Left renal cortex interstitium (tissue), 4 donors: ENCODE results near the gene AATF. TPM values are rescaled to one million over a fixed set of nuclear protein-coding genes. Genes with fewer than 3 reads are reported as not detected.
"Not testable (repeated sequence)": the region's sequence is repeated elsewhere in the genome, so short reads cannot be mapped to it uniquely, and the experiment has no call there.

Experiments
- DNase-seq, 4 donors: peaks; one replicate each; pipeline ENCODE4 v3.0.0-alpha.2; 2013; ENCODE audit warnings: low read depth in 4 of 4, low spot score in 2 of 4, missing footprints in 1 of 4
- polyA plus RNA-seq, 4 donors: library from polyadenylated mRNA; unstranded; fragments of 120-200 nt; gene quantifications; one replicate each; pipeline ENCODE4 v1.2.1, GENCODE V29; 2013; ENCODE audit not compliant: insufficient read length in 4 of 4

AATF gene
- polyA plus RNA-seq, 4 donors: 48.4 to 55.3 (median 50.4) TPM

DNA sequence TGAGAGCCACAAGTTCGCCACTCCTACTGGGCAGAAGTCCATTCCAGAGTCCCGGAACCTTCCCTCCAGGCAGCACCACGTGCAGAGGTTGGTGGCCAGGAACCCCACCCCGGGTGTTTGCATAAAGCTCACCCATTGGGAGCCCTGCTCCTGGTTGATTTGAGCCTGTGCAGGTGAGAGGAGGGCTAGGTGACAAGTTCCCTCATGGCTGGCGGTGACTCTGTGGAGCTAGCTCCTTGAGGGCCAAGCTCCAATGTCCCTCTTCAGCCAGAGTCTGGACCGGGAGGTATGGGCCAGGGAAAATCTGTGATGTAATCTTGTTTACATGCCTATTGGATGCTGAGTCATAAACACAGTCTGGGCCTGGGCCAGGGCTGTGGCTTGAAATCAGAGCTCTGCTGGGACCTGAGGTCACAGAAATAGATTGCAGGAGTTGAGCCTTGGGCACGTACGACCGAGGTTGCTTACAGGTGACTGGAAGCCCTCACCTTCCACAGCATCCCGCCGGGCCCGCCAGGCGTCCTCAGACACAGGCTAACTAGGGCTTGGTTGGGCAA is 118.9 kb downstream of the AATF start:
- no peak for DNase-seq

DNA sequence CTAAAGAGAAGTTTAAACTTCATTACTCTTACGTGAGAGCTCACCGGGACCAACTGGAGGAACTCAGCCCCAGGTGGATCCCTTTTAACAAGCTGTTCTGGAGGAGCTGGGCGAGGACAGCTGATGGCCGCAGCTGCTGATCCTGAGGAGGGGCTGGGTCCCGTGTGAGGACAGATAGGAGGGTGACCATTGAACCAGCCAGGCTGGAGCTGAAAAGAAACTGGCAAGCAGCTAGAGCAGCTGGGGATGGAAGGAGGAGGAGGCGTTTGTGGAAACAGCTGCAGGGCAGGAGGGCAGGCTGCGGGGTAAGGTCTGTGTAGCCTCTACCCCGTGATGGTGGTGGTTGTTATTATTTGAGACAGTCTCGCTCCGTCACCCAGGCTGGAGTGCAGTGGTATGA is 119.5 kb downstream of the AATF start:
- DNase-seq: no peak

DNA sequence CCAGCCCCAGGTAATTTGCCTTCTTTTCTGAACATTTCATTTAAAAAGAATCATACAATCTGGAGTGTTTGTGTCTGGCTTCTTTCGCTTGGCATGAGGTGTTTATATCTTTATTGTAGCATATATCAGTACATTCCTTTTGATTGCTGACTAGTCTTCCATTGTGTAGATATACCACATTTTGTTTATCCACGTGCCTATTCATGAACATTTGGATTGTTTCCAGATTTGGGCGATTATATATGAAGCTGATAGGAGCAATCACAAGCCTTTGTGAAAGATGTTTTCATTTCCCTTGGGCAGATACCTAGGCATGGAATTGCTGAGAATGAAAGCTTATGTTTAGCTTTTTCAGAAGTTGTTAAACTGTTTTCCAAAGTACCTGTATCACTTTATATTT is 120.3 kb downstream of the AATF start:
- no peak for DNase-seq

- DNase-seq: not testable (repeated sequence)
Observed at GRCh38 chr17:37073464-37073863, 124.7 kb downstream of the AATF start.

DNA sequence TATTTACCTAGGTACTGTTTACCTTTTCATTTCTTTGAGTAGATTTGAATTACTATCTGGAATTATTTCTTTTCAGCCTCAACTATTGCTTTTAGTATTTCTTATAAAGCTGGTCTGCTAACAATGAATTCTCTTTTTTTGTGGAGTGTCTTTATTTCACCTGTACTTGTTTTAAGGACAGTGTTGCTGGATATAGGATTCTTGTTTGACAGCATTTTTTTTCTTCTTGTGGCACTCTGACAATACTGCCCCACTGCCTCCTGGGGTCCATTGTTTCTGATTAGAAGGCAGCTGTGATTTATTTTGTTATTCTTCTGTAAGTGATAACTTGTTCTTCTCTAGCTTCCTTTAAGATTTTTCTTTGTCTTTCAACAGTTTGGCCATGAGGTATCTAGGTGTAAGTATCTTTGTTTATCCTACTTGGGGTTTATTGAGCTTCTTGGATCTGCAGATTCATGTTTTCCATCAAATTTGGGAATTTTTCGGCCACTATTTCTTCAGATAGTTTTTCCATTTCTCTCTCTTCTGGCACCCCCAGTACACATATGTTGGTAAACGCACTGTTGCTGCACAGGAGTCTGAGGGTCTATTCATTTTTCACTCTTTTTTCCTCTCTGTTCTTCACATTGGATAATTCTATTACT is 130.4 kb downstream of the AATF start:
- no peak for DNase-seq

- DNase-seq: no peak
Observed at GRCh38 chr17:37079735-37080134, 131.0 kb downstream of the AATF start.

DNA sequence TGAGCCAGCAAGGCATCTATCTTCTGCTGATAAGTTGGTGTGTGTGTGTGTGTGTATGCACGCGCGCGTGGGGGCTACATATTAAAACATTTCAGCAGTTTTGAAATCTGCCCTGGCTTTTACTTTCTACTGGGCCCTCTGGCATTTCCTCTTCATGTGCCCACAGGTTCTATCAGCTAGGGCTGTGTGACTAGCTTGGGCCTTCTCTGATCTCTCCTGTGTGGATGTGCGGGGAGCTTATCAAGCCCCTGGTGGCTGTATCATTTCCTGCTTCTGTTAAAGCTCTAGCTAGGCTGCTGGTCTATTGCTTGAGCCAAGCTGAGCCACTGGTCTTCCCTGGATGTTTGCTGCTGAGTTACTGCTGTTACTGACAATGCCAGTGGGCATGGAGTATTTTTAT is 132.5 kb downstream of the AATF start:
- DNase-seq: no peak

DNA sequence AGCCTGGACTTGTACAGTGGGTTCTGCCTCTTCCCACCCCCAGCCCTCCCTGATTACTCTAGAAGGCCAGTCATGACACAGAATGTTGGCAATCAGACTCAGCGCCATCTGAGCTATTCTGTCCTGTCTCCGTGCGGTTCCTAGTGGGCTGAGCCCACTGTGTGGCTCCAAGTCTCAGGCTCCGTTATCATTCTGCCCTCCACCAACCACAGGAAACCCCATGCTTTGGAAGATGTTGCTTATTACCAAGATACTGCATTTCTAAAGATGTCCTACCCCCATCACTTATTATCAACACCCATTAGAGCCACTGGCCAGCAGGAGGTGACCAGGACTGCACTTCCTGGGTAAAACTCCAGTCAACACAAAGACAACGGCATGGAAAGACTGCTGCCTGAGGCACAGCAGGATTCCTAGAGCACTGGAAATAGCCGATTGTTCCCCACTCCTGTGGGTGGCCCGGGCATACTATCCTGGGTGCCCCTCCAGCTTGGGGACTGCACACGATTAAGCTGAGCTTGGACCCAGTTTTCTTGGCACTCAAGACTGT is 133.6 kb downstream of the AATF start:
- no peak for DNase-seq

DNA sequence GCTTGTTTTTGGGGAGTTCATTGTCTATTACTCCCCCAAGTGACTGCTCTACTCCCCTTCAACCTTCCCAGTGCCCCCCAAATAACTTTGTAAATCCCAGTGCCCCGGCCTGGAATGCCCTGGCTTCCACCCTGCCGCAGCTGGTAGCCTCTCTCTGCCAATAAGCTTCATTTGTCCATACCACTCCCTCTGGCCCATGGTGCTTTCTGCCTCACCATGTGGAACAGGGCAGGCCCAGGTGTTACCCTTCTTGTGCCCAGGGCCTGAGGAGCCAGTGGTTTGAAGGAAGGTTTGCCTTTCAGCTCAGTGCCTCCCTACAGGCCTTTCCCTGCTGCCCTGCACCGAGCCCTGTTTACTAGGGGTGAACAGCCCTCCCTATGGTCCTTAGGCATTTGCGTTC is 134.2 kb downstream of the AATF start:
- DNase-seq: no peak

- DNase-seq: no peak
Observed at GRCh38 chr17:37083456-37083855, 134.7 kb downstream of the AATF start.

DNA sequence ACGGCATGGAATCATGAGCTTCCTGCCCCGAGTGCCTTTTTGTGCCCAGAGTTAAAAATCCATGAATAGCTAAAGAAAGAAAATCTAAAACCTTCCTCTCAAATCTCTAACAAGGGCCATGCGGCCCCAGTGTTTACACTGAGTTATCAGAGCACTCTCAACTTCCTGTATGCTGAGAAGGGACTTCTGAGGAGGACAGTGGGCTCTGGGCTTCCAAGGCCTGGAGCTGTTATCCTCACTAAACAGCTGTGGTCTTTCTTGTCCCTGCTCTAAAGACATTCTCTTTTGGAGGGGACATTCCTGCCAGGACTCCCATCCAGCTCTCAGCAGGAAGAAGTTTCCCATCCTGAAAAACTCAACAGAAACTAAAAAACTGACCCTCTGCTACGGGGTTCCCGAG is 135.6 kb downstream of the AATF start:
- no peak for DNase-seq

- DNase-seq: no peak
Observed at GRCh38 chr17:37086334-37086733, 137.6 kb downstream of the AATF start.

GRCh38 chr17:37086948-37087347 is 138.2 kb downstream of the AATF start:
- DNase-seq: no peak

- DNase-seq: no peak
Observed at GRCh38 chr17:37087683-37088082, 138.9 kb downstream of the AATF start.

- DNase-seq: peak in 1 of 4 donors; percentile 65
Observed at GRCh38 chr17:37088459-37088858, 139.7 kb downstream of the AATF start.

GRCh38 chr17:37088913-37089312 is 140.2 kb downstream of the AATF start:
- no peak for DNase-seq

DNA sequence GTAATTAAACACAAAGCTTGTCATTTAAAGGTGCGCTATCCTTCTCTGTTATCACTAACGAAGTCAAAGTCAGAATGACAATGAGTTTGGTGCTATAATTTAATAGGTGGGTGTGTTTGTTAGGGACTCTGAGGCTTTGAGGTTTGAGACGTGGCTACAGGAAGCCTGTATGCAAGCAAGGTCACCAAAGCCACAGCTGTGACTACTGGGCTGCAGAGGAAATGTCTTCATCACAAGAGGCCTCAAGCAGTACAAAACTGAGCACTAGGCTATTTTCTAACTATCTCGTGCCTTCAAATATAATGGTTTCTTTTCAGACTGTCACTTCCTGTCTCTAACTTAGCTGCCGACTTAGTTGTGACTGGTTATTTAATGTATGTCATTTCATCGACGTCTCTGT is 141.2 kb downstream of the AATF start:
- no peak for DNase-seq

GRCh38 chr17:37090941-37091340 is 142.2 kb downstream of the AATF start:
- no peak for DNase-seq

GRCh38 chr17:37092071-37092470 is 143.3 kb downstream of the AATF start:
- no peak for DNase-seq

DNA sequence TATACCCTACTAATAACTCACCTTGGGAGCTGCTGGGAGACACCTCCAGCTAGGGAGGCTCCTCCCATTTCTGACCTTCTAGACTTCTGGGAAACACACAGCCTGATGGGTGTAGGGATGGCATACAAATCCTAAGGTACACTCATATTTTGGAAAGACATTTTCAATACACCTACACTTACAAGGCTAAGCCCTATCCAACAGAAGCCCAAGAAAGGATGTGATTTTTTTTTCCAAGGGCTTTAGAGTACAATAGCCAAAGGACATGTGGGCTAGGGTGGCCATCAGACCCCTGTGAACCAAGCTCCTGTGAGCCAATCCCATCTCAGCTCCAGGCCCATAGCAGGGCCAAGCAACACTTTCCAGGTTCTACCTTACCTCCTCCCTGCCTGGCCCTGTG is 143.9 kb downstream of the AATF start:
- no peak for DNase-seq

DNA sequence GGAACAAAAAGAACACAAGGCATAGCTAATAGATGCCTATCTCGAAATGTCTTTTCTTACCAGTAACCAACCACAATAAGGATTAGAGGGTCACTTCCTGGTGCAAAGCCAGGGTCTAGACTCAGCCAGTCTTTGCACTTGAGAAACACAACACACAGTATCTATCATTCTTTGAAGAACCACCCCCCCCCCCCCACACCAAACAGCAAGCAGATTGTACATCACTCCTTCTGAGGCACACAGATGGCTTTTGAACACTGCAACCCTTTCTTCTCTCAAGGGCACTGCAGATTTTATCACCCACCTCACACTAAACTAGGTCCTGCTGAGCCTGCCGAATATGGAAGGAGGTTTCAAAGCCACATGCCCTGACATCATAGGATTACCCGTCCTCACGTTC is 145.6 kb downstream of the AATF start:
- DNase-seq: no peak

DNA sequence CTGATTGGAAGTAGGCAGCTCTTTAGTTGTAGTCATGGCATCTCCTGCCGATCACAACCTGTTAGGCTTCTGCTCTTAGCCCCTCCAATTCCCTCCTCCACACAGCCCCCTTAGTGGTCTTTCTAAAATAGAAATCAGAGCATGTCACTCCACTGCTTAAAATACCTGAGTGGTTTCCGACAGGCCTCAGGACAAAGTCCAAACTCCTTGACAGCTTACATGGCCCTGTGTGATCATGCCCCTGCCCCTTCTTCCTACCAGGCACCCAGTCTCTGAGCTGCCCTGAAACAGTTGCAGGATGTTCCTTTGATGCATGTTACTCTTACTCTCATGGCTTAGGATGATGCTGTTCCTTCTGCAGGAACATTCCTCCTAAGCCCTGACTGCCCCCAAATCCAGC is 147.3 kb downstream of the AATF start:
- no peak for DNase-seq

DNA sequence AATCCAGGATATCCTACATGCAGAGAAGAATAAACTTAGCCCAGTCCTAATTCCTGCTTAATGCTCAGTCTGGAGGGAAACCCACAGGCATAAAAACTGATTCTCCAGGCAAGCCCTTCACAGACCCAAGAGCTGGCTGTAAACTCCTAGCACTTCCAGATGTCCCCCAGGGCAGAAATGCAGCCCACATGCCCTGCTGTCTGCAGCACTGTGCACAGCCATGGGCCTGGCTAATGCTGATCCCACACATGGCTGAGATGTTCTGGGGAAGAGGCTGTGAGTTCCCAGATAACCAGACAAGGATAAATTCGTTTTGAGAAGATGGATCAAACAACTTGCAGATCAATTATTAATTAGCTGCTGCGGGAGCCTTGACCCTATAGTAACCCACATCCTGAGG is 148.4 kb downstream of the AATF start:
- no peak for DNase-seq
